Progenitor cell of endocrine pancreas (in vitro differentiated cells): ENCODE results near the gene CACNA2D2. TPM values are rescaled to one million over a fixed set of nuclear protein-coding genes. Genes with fewer than 3 reads are reported as not detected.

Source experiments
- DNase-seq: peaks from one replicate; pipeline ENCODE4 v3.0.0; 2021; ENCODE audit warnings: low spot score; ENCODE audit not compliant: unreplicated experiment
- H3K27ac Mint-ChIP-seq: 2 replicates; pipeline ENCODE4 v1.8.0; 2021; ENCODE audit warnings: mild to moderate bottlenecking, moderate library complexity, mixed read lengths
- H3K27me3 Mint-ChIP-seq: 2 replicates; pipeline ENCODE4 v1.8.0; 2021; ENCODE audit warnings: mixed read lengths
- H3K36me3 Mint-ChIP-seq: 2 replicates; pipeline ENCODE4 v1.8.0; 2022; ENCODE audit warnings: mixed read lengths; ENCODE audit not compliant: insufficient read depth
- H3K4me1 Mint-ChIP-seq: 2 replicates; pipeline ENCODE4 v1.8.0; 2021; ENCODE audit warnings: low read depth, mixed read lengths
- H3K4me3 Mint-ChIP-seq: 2 replicates; pipeline ENCODE4 v1.8.0; 2021; ENCODE audit warnings: low read depth, mild to moderate bottlenecking, moderate library complexity, mixed read lengths
- H3K9me3 Mint-ChIP-seq: 2 replicates; pipeline ENCODE4 v1.8.0; 2021; ENCODE audit warnings: low read depth, mixed read lengths
- CTCF ChIP-seq: fragments of 200-600 bp; sonication (generic); IDR thresholded peaks from one replicate; pipeline ENCODE4 v1.5.0; 2021; ENCODE audit warnings: antibody characterized with exemption, mild to moderate bottlenecking; ENCODE audit not compliant: unreplicated experiment
- total RNA-seq: library from RNA; stranded (reverse); gene quantifications from 2 replicates; pipeline ENCODE4 v1.2.1, GENCODE V29; 2021

Gene CACNA2D2
- total RNA-seq, 1 donor from 2014 or later = 6.9 TPM

- no peaks in the 10 kb centered on the region for H3K9me3 Mint-ChIP-seq
- H3K4me1 Mint-ChIP-seq = peaks cover 8% of the 10 kb centered on the region
- no peaks in the 10 kb centered on the region for H3K36me3 Mint-ChIP-seq
- no peak overlapping the region for H3K27ac Mint-ChIP-seq
- no peak for DNase-seq
- H3K4me3 Mint-ChIP-seq = no peak overlapping the region
- TF ChIP-seq CTCF = no peak
- peaks cover 49% of the 10 kb centered on the region for H3K27me3 Mint-ChIP-seq
Measured at GRCh38 chr3:50425911-50426310, 77.5 kb downstream of the CACNA2D2 start.

DNA sequence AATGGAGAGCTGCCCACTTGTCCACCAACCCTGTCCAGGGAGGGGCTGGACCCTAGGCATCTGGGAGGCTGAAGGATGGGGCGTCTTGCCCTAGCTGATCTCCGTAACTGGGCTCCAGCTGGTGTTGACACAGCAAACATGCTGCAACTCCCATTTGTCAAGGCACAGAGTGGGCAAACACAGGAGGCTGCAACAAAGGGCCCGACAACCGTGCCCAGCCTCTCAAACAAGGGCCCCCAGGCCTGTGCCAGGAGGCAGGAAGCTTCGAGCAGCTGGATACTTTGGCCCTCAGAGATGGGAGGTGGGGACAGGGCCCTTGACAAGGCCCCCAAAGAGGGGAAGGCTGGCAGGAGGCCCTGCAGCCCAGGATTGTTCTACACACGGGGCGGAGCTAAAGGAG is 79.9 kb downstream of the CACNA2D2 start:
- Mint-ChIP-seq H3K36me3 (no peaks in the 10 kb centered on the region), H3K4me3 (no peak overlapping the region), H3K4me1 (peaks cover 8% of the 10 kb centered on the region), H3K27me3 (peaks cover 46% of the 10 kb centered on the region), H3K9me3 (no peaks in the 10 kb centered on the region), H3K27ac (no peak overlapping the region)
- no peak for TF ChIP-seq CTCF
- DNase-seq = peak; percentile 31

- no peak for TF ChIP-seq CTCF
- Mint-ChIP-seq H3K4me3 (no peak overlapping the region), H3K4me1 (peaks cover 8% of the 10 kb centered on the region), H3K9me3 (no peaks in the 10 kb centered on the region), H3K27me3 (peaks cover 40% of the 10 kb centered on the region), H3K36me3 (no peaks in the 10 kb centered on the region), H3K27ac (no peak overlapping the region)
- DNase-seq = no peak
Measured at GRCh38 chr3:50422153-50422552, 81.3 kb downstream of the CACNA2D2 start.

DNA sequence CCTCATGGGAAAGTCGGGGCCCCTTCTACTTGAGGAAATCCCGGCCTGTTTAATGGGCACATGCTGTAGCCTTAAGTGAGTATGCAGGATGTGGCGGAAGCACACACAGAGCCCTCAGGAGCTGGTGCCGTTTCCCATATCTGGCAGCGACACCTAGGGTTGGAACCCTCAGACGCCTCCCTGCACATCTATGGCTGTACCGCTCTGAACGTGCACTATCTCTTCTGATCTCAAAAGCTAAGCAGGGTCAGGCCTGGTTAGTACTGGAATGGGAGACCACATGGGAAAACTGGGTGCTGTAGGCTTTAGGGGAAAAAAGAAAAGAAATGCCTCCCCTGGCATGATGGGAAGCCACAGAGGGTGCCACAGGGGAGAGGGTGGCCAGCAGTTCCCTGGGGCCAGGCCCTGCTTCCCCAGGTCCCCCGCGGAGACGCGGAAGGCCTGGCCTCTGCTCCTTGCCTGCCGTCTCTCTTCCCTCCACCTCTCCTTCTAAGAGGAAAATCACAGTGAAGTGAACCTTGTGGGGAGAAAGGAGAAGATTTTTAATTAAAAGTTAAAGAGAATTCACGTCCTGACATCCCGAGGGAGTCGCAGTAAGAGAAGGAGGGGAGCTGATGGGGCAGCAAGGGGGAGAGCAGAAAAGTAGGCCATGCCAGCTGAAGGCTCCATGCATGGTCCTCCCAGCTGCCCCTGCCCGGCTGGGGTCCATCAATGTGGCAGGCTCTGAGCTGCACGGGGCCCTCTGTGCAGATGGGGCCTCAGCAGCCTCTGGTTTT is 83.7 kb downstream of the CACNA2D2 start:
- no peak for DNase-seq
- no peak overlapping the region for H3K4me3 Mint-ChIP-seq
- peaks cover 27% of the 10 kb centered on the region for H3K27me3 Mint-ChIP-seq
- no peaks in the 10 kb centered on the region for H3K9me3 Mint-ChIP-seq
- peaks cover 12% of the 10 kb centered on the region for H3K4me1 Mint-ChIP-seq
- no peak for TF ChIP-seq CTCF
- H3K27ac Mint-ChIP-seq = no peak overlapping the region
- no peaks in the 10 kb centered on the region for H3K36me3 Mint-ChIP-seq

GRCh38 chr3:50418850-50419249 is 84.6 kb downstream of the CACNA2D2 start:
- Mint-ChIP-seq H3K4me1 (peaks cover 12% of the 10 kb centered on the region), H3K27me3 (peaks cover 27% of the 10 kb centered on the region), H3K36me3 (no peaks in the 10 kb centered on the region), H3K4me3 (no peak overlapping the region), H3K27ac (no peak overlapping the region), H3K9me3 (no peaks in the 10 kb centered on the region)
- no peak for DNase-seq
- TF ChIP-seq CTCF = no peak
